AG04450 (cell line): ENCODE data around the gene C11orf91. TPM values are rescaled to one million over a fixed set of nuclear protein-coding genes. Genes with fewer than 3 reads are reported as not detected.
"Not testable (repeated sequence)": the region's sequence is repeated elsewhere in the genome, so short reads cannot be mapped to it uniquely, and the experiment has no call there.

ENCODE experiments used
- CTCF ChIA-PET: fragments of 300-600, 350-600 bp; formaldehyde crosslinking; extraction: SDS; loops from one replicate; lab custom pipeline; 2022; ENCODE audit warnings: antibody characterized with exemption, inconsistent platforms; lab: Charles Lee
- POLR2A ChIA-PET: fragments of 350-600 bp; formaldehyde crosslinking; extraction: SDS; loops from one replicate; lab custom pipeline; 2021; ENCODE audit warnings: antibody characterized with exemption, inconsistent platforms; lab: Yijun Ruan, JAX
- DNase-seq: peaks from one replicate; pipeline ENCODE4 v3.0.0-alpha.2; 2011; ENCODE audit warnings: low read depth, low spot score
- H3K27ac ChIP-seq: one replicate; pipeline ENCODE4 v1.5.1; 2012; ENCODE audit warnings: low read depth, low read length, control low read depth
- H3K27me3 ChIP-seq: one replicate; pipeline ENCODE4 v1.6.0; 2012; ENCODE audit warnings: low read length; ENCODE audit not compliant: control insufficient read depth, insufficient read depth
- H3K4me3 ChIP-seq: 2 replicates; pipeline ENCODE4 v1.5.1; 2011; ENCODE audit warnings: mild to moderate bottlenecking, low read depth, low read length, control low read depth
- H3K9me3 ChIP-seq: 2 replicates; pipeline ENCODE4 v1.5.1; 2012; ENCODE audit warnings: low read length; ENCODE audit not compliant: control insufficient read depth, insufficient read depth
- polyA plus RNA-seq: library from polyadenylated mRNA; depleted of rRNA; stranded (reverse); fragments of >200 nt; gene quantifications from 2 replicates; pipeline ENCODE4 v1.2.3, GENCODE V29; 2011
- TF ChIP-seq, protein P1 (sequence below): IDR thresholded peaks from 2 replicates; pipeline ENCODE4 v1.5.1; 2011; ENCODE audit warnings: low read depth, low read length, control low read depth, inconsistent platforms

Gene C11orf91
- polyA plus RNA-seq, 1 experiment = not detected

- ChIA-PET CTCF (interaction anchor here (1.0 to 1.4 kb wide), 3 partner anchors 8 to 74 kb away, joined by 3 to 6 read pairs (median 3); no protein-coding TSS in a partner anchor), POLR2A (interaction anchor here (0.7 kb wide), 1 partner anchor 33 kb away, joined by 4 read pairs; no protein-coding TSS in a partner anchor)
- TF ChIP-seq, protein P1, sequence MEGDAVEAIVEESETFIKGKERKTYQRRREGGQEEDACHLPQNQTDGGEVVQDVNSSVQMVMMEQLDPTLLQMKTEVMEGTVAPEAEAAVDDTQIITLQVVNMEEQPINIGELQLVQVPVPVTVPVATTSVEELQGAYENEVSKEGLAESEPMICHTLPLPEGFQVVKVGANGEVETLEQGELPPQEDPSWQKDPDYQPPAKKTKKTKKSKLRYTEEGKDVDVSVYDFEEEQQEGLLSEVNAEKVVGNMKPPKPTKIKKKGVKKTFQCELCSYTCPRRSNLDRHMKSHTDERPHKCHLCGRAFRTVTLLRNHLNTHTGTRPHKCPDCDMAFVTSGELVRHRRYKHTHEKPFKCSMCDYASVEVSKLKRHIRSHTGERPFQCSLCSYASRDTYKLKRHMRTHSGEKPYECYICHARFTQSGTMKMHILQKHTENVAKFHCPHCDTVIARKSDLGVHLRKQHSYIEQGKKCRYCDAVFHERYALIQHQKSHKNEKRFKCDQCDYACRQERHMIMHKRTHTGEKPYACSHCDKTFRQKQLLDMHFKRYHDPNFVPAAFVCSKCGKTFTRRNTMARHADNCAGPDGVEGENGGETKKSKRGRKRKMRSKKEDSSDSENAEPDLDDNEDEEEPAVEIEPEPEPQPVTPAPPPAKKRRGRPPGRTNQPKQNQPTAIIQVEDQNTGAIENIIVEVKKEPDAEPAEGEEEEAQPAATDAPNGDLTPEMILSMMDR = no peak
- Histone ChIP-seq H3K4me3 (peak overlapping the region; percentile 79), H3K27ac (peak overlapping the region; percentile 73), H3K27me3 (no peaks in the 10 kb centered on the region), H3K9me3 (no peaks in the 10 kb centered on the region; the same call in 1 of the 2 replicates)
- no peak for DNase-seq
Observed at GRCh38 chr11:33734441-33735270, 34.0 kb upstream of the C11orf91 start.

DNA sequence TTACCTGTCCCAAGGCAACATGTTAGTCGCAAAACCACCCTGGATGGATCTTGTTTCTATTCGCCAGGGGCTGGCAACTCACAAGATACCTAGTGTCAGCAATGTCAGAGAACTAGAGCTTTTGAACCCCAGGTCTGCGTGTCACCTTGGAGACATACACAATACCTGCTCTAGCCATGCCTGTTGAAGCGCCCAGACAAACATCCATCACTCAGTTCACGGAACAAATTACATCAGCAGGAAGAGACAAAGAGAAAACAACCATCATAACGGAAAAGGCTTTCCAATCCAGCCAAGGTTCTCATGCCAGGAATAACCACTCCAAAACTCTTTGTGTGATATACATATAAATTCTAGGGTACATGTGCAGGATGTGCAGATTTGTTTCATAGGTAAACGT is 33.4 kb upstream of the C11orf91 start:
- H3K4me3 ChIP-seq = peak overlapping the region; percentile 79
- no peak overlapping the region for H3K27ac ChIP-seq
- DNase-seq = no peak
- CTCF ChIA-PET = interaction anchor here (1.0 to 1.4 kb wide), 3 partner anchors 9 to 74 kb away, joined by 3 to 6 read pairs (median 3); no protein-coding TSS in a partner anchor
- TF ChIP-seq, protein P1 = no peak
- H3K9me3 ChIP-seq = no peaks in the 10 kb centered on the region; the same call in 1 of the 2 replicates
- POLR2A ChIA-PET = interaction anchor here (0.7 kb wide), 1 partner anchor 33 kb away, joined by 4 read pairs; no protein-coding TSS in a partner anchor
- no peaks in the 10 kb centered on the region for H3K27me3 ChIP-seq

DNA sequence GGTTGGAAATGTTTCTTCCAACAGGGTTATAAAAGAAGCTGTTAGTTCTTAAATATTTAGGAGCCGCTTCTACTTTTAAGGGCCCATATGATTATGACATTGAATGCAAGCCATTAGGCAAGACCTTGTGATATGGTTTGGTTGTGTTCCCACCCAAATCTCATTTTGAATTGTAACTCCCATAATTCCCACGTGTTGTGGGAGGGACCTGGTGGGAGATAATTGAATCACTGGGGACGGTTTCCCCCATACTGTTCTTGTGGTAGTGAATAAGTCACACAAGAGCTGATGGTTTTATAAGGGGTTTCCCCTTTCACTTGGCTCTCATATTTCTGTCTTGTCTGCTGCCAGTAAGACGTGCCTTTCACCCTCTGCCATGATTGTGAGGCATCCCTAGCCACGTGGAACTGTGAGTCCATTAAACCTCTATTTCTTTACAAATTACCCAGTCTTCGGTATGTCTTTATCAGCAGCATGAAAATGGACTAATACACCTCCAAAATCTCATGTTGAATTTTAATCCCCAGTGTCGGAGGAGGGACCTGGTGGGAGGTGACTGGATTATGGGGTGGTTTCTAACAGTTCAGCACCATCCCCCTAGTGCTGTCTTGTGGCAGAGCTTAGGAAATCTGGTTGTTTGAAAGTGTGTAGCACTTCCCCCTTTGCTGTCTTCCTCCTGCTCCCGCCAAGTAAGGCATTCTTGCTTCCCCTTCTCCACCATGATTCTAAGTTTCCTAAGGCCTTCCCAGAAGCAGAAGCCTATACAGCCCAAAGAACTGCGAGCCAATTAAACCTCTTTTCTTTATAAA is 31.3 kb upstream of the C11orf91 start:
- Histone ChIP-seq H3K27me3 (no peaks in the 10 kb centered on the region), H3K27ac (no peak overlapping the region), H3K9me3 (no peaks in the 10 kb centered on the region; the same call in 1 of the 2 replicates), H3K4me3 (no peak overlapping the region)
- POLR2A ChIA-PET = no interaction called here
- CTCF ChIA-PET = interaction anchor here (2.1 kb wide), 1 partner anchor 11 kb away, joined by 9 read pairs; no protein-coding TSS in a partner anchor
- no peak for DNase-seq
- TF ChIP-seq, protein P1 = no peak

DNA sequence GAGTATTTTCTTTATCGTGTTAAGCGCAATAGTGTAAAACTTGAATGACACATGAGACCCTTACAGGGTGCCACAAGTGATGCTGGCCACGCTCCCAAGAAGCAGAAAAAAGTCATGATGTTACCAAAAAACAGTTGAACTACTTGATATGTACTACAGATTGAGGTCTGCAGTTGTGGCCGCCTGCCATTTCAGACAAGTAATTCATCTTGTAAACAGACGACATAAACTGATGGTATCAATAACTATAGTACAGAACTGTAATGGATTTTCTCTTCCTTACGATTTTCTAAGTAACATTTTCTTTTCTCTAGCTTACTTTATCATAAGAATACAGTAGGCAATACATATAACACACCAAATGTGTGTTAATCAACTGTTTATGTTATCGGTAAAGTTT is 30.1 kb upstream of the C11orf91 start:
- TF ChIP-seq, protein P1 = no peak
- no peak overlapping the region for H3K27ac ChIP-seq
- ChIA-PET POLR2A (no interaction called here), CTCF (interaction anchor here (2.1 kb wide), 1 partner anchor 12 kb away, joined by 9 read pairs; no protein-coding TSS in a partner anchor)
- no peaks in the 10 kb centered on the region for H3K9me3 ChIP-seq
- H3K27me3 ChIP-seq = no peaks in the 10 kb centered on the region
- no peak for DNase-seq
- H3K4me3 ChIP-seq = no peak overlapping the region

DNA sequence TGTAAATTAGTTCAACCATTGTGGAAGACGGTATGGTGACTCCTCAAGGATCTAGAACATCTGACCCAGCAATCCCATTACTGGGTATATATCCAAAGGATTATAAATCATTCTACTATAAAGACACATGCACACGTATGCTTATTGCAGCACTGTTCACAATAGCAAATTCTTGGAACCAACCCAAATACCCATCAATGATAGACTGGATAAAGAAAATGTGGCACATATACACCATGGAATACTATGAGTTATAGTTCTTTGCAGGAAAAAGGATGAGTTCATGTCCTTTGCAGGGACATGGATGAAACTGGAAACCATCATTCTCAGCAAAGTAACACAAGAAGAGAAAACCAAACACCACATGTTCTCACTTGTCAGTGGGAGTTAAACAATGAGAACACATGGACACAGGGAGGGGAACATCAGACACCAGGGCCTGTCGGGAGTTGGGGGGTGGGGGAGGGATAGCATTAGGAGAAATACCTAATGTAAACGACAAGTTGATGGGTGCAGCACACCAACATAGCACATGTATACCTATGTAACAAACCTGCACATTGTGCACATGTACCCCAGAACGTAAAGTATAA is 28.5 kb upstream of the C11orf91 start:
- H3K27me3 ChIP-seq, POLR2A ChIA-PET, CTCF ChIA-PET, H3K27ac ChIP-seq, H3K4me3 ChIP-seq, H3K9me3 ChIP-seq, DNase-seq: not testable (repeated sequence)

DNA sequence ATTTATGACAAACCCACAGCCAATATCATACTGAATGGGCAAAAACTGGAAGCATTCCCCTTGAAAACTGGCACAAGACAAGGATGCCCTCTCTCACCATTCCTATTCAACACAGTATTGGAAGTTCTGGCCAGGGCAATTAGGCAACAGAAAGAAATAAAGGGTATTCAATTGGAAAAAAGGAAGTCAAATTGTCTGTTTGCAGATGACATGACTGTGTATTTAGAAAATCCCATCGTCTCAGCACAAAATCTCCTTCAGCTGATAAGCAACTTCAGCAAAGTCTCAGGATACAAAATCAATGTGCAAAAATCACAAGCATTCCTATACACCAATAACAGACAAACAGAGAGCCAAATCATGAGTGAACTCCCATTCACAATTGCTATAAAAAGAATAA is 26.9 kb upstream of the C11orf91 start:
- H3K27ac ChIP-seq, H3K27me3 ChIP-seq, H3K9me3 ChIP-seq, POLR2A ChIA-PET, H3K4me3 ChIP-seq, DNase-seq: not testable (repeated sequence)
- CTCF ChIA-PET = interaction anchor here (0.9 to 1.6 kb wide), 2 partner anchors 11 to 15 kb away, joined by 4 to 5 read pairs; no protein-coding TSS in a partner anchor
